GM12865 (cell line): ENCODE measurements around the gene TNS3.

Experiments
- DNase-seq: peaks from one replicate; pipeline ENCODE4 v3.0.0; 2010; ENCODE audit warnings: low read depth
- H3K4me3 ChIP-seq: 2 replicates; pipeline ENCODE4 v1.5.1; 2011; ENCODE audit warnings: mild to moderate bottlenecking, low read depth, low read length, control low read depth
- CTCF ChIP-seq: IDR thresholded peaks from 2 replicates; pipeline ENCODE4 v1.5.1; 2011; ENCODE audit warnings: low read length, control low read depth, low read depth, inconsistent platforms; ENCODE audit not compliant: insufficient read depth; ENCODE audit errors: missing control alignments

TNS3 gene

GRCh38 chr7:47300472-47301104 is 281.3 kb downstream of the TNS3 start:
- no peak overlapping the region for H3K4me3 ChIP-seq
- no peak for TF ChIP-seq CTCF
- DNase-seq: no peak

- no peak for DNase-seq
- no peak overlapping the region for H3K4me3 ChIP-seq
- no peak for TF ChIP-seq CTCF
Observed at GRCh38 chr7:47299496-47299895, 282.4 kb downstream of the TNS3 start.

- no peak for TF ChIP-seq CTCF
- DNase-seq: no peak
- H3K4me3 ChIP-seq: no peak overlapping the region
Observed at GRCh38 chr7:47298636-47299035, 283.3 kb downstream of the TNS3 start.

GRCh38 chr7:47297120-47297519 is 284.8 kb downstream of the TNS3 start:
- TF ChIP-seq CTCF: no peak
- no peak overlapping the region for H3K4me3 ChIP-seq
- no peak for DNase-seq

GRCh38 chr7:47295606-47296005 is 286.3 kb downstream of the TNS3 start:
- TF ChIP-seq CTCF: no peak
- DNase-seq: no peak
- H3K4me3 ChIP-seq: no peak overlapping the region

- H3K4me3 ChIP-seq: no peak overlapping the region
- no peak for TF ChIP-seq CTCF
- no peak for DNase-seq
Observed at GRCh38 chr7:47294556-47295222, 287.2 kb downstream of the TNS3 start.
